ENCODE measurements around the gene DPM2.
A peak's percentile ranks its signal among the peaks of the same experiment; 100 is the strongest.

Gene DPM2

DNA sequence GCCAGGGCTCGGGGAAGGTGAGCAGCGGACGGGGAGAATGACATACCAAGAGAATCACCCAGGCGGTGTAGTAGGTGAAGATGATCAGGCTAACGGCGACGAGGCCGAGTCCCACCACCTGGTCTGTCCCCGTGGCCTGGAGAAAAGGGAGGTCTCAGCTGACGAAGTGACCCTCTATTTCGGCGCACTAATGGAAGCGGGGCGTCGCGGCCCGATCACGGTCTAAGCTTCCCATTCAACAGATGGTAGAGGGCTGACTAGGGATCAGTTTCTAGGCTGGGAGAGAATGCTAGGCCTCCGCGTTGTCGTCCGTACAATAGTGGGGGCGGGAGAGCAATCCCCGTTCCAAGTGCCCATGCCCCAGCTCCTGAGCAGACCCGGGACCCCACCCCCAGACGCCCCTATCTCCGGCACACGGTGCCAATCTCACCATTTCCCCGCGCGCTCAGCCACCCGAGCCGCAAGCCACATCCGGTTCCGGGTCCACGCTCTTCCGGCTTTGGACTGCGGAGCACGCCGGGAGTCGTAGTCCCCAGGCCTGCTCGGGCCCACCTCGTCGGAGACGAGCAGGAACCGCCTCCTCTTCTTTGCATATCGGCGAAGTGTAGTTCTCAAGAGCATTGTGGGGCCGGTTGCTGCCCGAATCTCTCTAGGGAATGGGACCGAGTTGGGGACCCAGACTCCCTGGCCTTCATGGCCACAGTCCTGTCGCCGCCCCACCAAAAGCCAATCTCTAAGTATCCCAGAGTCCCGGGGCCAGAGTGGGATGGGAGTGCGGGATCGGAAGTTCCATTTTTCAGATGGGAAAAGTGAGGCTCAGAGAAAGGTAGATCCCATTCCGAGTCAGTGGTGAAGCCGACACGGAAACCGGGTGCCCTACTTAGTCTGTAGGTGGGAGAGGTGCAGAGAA is at the start of gene DPM2:
Gene DPM2, minus strand, starts transcription at position 467 of the 910 bp plus-strand sequence. Its CDS starts 34 bp downstream, at position 433.
- peak; percentile 77 to 83 for DNase-seq (ENCODE audit: low read depth in 2 of 2)

GRCh38 chr9:127987103-127987614 is 49.5 kb upstream of the DPM2 start:
- no peak for DNase-seq (ENCODE audit: low read depth in 2 of 2)

DNA sequence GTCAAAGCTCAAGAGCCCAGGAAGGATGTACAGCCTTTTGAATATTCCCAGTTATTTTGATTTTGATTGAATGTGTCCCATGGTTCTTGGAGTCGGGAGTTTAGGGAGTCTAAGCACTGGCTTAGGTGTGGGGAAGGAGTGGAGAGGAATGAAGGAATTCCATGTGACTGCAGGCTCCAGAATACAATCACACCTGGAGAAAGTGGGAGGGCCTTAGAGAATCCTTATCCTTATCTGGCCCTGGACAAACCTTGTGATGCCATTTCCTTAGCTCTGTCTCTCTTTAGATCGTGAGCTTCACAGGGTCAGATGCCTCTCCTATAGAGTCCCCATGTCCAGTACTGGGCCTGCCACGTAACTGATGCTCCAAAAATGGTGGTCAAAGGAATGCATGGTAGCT is 47.4 kb upstream of the DPM2 start:
- no peak for DNase-seq (ENCODE audit: low read depth in 2 of 2)

DNA sequence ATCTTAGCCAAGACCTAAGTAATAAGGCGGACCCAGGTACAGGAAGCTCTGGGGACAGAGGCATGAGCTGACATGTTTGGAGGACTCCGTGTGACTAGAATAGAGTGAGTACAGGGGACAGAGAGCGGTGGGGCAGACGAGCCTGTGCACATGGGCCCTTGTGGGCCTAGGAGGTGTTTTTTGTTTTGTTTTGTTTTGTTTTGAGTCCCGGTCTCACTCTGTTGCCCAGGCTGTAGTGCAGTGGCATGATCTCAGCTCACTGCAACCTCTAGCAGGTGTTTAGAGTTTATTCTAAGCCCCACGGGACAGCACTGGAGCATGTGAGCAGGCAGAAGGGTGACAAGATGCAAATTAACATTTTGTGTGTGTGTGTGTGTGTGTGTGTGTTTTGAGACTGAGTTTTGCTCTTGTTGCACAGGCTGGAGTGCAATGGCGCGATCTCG is 46.2 kb upstream of the DPM2 start:
- DNase-seq (ENCODE audit: low read depth in 2 of 2): no peak

DNA sequence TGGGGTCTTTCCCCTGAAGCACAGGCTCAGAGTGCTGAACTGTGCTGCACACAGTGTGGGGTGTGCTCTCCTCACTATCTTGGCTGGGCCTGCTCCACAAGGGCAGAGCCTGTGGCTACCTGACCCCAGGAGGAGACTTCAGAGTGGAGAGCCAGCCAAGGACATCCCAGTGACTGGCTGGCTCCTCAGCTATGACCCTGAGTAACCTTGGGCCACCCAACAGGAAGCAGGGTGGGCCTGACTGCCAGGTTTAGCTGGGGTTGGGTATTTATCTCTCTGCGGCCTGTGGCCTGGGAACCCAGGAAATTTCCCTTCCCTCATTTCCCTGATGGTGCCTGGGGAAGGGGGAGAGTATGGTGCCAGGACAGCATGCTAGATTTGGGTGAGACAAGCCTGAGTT is 45.3 kb upstream of the DPM2 start:
- DNase-seq (ENCODE audit: low read depth in 2 of 2): no peak

- DNase-seq (ENCODE audit: low read depth in 2 of 2): no peak
These were observed 44.0 kb upstream of the DPM2 start for GRCh38 chr9:127981559-127982121.

DNA sequence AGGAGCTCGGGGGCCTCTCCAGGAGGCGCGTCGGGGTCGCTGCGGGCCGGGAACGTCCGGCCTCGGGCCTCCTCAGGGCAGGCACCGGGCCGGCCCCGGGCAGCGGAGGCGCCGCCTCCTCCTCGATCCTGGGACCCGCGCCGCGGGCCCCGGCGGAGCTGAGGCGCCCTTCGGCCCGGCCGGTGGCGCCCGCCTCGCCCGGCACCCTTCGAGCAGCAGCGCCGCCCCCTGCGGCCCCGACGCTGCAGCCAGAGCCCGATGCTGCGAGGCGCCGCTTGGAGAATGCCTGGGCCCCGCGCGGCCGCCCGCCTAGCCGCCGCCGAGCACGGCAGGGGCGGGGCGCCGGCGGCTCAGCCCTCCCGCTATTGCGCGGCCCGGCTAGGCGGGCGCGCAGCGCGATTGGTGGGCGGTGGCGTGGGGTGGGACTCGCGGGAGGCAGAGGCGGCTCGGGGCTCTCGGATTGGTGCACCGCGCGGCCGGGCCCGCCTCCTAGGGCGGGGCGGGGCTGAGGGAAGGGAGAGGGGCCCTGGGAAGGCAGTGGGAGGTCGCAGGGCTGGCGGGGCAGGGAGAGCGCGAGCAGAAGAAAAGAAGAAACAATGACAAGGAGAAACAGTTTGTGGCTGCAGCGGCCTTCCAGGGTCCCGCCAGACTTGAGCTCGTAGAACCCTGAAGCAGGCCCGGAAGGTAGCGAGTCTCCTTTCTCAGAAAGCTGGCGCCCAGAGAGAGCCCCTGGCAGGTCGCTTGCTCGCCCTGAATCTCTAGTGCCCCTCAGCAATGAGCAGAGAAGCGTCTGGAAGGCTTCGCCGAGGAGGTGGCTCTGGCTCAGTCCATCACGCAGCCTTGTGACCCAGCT is 43.3 kb upstream of the DPM2 start, which contains the start of gene EEIG1:
Gene EEIG1, minus strand, starts transcription at position 284 of the 853 bp plus-strand sequence. CDS start 852 bp downstream, outside the sequence.
- DNase-seq (ENCODE audit: low read depth in 2 of 2): peak; percentile 97

GRCh38 chr9:127980060-127980705 is 42.5 kb upstream of the DPM2 start:
- no peak for DNase-seq (ENCODE audit: low read depth in 2 of 2)

DNA sequence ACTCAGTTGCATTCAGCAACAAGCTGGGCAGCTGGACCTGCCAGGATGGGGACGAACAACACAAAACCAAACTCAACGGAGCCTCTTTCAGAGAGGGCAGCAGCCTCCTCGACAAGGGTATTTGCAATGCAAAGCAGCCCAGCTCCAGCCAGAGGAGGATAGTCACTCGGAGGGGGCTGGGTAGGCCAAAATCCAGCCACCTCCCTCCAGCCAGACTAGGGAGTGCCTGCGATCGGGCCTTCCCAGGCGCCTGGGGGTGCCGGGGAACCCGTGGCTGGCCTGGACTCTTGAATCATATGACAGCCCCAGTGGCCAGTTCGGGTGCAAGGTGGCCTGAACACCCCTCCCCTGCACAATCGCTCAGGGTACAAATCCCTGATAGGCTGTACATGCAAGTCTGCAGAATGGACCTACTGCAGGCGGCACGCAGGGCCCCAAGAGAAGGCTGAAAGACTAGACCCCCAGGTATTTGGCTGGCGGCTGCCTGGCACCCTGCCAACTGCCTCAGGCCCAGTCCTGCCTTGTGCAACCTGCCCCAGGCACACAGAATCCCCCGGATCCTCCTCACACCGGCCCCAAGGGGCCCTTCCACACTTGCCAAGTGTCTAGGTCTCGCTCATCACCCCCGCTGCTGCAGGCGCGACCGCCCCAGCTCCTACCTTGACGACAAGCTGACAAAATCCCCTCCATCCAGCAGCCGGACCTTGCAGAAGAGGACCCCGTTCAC is 41.8 kb upstream of the DPM2 start:
- no peak for DNase-seq (ENCODE audit: low read depth in 2 of 2)

DNA sequence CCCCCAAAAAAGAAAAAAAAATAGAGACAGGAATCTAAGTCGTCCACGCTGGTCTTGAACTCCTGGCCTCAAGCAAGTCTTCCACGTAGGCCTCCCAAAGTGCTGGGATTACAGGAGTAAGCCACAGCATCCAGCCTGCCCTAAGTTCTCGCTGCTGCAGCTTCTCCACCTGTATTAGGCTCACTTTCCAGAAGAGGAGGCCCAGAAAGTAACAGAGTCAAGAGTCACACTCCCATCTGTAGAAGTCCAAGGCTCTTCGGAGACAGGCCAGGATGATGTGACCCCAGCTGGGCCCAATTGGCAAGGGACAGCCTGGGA is 41.3 kb upstream of the DPM2 start:
- no peak for DNase-seq (ENCODE audit: low read depth in 2 of 2)

- no peak for DNase-seq (ENCODE audit: low read depth in 2 of 2)
These were observed 40.4 kb upstream of the DPM2 start for GRCh38 chr9:127977884-127978647.

DNA sequence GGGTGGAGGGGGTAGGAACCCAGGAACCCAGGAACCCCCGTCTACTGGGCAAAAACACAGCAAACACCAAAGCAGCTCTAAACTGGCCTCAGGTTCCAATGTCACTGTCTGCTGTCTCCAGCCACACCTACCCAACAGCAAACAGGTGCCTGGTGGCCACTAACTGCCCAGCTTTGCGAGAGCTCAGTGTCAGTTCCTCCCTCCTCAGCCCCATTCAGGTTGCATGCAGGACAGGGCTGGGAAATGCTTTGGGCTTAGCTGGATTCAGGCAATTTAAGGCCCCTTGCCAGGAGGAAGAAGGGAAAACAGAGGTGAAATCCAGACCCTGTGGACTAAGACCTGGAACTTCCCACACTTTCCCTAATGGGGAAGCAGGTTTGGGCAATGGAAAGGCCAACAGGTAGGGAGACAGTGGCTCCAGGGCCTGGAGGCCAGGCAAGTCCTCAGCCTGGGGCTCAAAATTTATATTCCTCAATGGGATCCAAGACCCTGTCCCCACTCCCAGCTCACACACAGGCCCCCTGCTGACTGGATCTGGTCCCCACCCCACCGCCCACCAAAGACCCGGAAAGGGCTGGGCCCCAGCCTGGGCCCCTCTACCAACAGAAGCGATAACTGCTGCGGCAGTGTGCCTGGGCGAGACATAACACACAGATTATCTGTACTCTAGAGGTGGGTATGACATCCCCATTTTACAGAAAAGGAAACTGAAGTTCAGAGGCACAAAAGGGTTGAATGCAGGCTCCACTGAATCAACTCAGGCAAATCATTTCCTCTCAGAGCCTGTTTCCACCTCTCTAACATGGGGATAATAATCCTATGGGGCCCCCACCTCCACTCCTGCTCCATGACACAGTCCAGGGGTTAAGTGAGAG is 39.6 kb upstream of the DPM2 start:
- no peak for DNase-seq (ENCODE audit: low read depth in 2 of 2)

GRCh38 chr9:127976498-127976897 is 38.8 kb upstream of the DPM2 start:
- no peak for DNase-seq (ENCODE audit: low read depth in 2 of 2)

GRCh38 chr9:127975376-127976315 is 38.0 kb upstream of the DPM2 start:
- DNase-seq (ENCODE audit: low read depth in 2 of 2): no peak

- DNase-seq (ENCODE audit: low read depth in 2 of 2): no peak
These were observed 37.2 kb upstream of the DPM2 start for GRCh38 chr9:127974769-127975261.

DNA sequence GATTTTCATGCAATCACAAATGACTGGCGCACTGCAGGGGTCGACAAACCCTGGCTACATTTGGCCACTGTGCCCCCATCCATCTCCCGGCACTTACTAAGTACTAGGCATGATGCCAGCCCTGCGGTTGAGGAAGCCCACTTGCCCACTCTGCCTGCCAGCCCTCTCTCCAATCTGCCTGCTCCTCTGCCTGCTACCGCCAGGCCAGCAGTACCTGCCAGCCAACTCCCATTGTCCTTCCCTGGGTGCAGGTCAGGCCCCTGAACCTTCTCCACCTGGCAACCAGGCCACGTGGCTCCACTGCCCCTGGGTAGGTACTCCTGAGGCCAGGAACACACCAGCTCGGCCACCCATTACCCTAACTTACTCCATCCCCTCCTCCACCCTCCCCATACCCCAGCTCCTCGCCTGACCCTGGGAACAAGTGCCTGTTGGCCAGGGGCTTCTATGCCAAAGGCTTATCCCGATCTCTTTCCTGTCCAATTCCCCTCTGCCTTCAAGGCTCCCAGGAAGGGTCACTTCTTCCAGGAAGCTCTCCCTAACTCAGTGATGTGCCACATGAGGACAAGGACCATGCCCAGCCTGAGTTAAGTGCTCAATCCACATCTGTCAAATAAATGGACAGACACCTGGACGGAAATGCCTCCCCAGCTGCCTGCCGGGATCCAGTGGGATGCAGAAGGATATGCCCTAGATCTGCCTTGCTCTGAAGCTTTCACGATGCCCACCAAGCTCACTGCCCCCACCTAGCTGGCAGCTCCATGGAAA is 36.5 kb upstream of the DPM2 start:
- DNase-seq (ENCODE audit: low read depth in 2 of 2): no peak
